HG03521 (cell line): ENCODE measurements around the gene SLC10A3.

Source experiments
- ATAC-seq: cut with Tn5 transposase; IDR thresholded peaks from one replicate; pipeline ENCODE4 v1.9.1; 2021; ENCODE audit warnings: mild to moderate bottlenecking, moderate library complexity; ENCODE audit not compliant: unreplicated experiment

Gene SLC10A3

DNA sequence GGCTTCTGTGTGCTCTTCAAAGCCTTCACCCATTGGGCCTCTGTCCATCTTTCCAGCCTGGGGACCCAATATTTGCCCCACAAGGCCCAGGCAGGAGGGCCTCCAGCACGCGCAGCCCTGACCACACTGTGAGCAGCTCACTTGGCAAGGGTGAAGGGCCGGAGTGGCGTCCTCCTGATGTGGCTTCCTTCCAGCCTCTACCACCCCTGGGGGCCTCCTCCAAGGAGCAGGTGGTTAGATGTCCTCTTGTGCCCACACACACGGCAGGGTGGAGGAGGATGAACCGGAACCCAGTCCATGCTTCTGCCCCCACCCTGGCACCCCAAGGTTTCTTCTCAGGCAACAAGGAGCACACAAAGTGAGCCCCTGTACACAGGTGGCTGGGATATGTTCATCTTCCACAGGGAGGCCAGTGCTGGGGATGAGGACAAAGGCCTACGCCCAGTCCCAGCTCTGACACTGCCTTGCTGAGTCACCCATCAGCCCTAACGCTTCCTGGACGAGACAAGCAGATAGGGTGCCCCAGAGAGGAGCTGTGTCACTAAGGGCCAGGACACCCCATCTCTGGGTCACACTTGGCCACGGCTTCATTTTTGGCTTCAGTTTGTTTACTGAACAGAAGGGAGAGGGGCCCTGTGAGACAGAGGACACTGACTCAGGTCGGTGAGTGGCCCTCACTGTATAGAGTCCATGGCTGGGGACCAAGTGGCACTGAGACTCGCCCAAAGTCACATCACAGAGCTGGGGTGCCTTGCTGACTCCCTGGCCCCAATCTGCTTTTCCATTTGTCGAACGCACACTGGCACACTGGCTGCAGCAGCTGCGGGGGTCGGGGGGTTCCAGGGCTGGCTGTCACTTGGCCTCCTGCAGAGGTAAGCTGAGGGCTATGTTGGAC lies 5.9 kb downstream of the SLC10A3 start:
- no peak for ATAC-seq

DNA sequence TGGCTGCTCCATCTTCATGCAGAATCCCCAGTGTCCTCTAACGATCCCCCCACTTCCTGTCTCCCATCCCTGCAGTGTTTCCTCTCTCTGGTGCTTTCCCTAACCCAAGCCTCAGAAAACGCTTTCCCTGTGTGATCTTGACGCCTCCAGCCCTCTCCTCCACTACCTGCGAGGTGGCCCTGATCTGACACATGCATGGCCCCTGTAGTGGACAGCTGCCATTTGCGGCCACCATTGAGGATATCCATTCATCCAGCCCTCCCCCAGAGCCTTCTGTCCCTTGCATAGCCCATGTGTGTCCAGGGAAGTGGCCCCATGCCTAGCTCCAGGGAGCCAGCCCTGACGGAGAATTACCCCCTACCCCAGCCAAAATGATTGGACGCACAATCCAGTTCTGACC lies 7.1 kb downstream of the SLC10A3 start:
- ATAC-seq: no peak

DNA sequence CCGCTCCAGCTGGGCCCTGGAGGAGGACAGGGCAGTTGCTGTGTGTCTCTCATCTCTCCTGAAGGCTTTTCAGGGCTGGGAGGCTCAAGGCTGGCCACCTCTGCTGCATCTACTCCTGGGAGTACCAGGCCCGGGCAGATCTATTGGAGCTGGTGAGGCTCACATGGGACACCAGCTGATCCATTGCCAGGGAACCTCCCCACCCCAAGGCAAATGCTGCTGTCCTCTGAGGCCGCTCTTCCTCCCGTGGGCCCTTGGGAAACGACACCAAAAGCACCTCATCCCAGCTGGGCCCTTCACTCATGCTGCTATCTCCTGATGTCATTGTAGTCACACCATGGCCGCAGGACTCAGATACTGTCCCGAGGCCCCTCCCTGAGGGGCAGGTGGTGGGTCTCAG lies 7.6 kb downstream of the SLC10A3 start:
- no peak for ATAC-seq

DNA sequence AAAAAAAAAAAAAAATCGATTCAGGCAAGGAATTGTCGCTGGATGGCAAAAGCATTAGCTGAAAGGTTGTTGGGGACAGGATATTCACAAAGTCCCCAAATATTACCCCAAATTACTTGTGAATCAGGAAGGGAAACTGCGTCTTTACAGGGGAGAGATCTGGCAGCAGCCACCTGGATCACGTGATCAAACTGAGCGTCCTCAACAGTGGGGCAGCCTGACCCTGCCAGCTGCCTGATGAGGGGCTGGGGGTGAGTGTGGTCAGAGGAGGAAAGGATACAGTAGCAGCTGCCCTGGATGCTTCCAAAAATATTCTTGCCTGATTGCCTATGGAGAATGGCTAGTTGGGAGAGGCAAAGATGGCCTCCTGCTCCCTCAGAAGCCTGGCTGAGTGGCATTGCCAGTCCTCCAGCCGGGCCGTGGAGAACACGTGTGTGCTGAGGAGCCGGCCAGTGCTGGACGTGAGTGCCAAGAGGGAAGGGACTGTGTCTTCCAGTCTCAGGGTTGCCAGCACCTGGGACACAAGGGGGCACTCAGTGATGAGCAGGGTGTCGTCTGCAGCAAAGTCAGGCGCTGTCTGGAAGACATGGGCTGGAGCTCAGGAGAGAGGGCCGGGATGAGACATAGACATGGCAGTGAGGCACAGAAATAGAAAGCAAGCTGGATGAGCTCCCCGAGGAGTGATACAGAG lies 8.4 kb downstream of the SLC10A3 start:
- ATAC-seq: no peak

DNA sequence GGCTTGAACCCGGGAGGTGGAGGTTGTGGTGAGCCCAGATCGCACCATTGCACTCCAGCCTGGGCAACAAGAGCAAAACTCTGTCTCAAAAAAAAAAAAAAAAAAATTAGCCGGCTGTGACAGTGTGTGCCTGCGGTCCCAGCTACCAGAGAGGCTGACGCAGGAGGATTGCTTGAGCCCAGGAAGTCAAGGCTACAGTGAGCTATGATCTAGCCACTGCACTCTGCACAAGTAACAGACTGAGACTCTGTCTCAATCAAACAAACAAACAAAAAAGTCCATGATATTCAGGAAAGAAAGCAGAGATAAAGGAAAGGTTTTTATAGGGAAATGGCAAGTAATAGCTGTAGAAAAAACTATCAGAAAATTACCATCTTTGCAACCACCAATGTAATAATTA lies 9.2 kb downstream of the SLC10A3 start:
- no peak for ATAC-seq

DNA sequence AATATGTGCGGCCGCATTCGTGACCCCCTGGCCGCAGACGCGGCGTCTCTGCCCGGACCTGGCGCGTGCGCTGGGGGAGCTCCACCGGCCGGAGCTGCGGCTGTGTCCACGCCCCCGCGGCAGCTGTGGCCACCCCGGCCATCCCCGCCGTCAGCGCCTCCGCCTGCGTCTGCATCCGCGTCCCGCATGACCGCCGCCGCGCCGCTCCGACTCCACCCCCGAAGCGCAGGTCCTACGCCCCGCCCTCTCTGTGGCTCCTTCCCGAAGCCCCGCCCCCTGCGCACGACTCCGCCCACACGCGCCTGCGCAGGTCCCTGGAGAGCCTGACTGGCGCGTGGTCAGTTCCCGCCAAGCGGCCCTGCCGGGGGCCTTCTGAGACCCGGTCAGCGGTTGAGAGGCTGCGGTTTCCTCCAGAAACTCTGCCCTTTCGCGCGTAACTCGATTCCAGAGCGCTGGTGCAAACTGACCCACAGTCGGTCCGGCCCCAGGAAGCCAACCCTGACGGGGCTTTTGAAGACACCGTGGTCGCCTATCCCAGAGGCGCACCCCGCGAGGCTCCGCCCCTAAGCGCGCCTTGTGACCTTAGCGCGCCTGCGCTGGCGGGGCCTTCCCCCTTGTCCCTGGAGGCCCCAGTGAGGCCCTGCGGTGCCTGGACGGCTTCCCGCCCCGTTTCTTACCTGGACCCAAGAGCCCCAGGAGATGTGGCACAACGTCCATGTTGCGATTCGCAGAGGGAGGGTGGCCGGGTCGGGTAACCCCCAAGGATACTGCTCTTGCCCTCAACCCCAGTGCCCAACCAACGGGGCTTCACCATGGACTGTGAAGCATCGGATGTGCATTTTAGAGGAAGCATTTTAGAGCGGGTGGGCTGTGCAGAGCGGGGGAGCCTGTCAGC lies 11.5 kb downstream of the SLC10A3 start, which contains the start of gene LAGE3:
Gene LAGE3 (minus strand): TSS at position 554 of the 895 bp plus-strand sequence. CDS start 366 bp downstream, at position 188.
- ATAC-seq: peak; percentile 81

DNA sequence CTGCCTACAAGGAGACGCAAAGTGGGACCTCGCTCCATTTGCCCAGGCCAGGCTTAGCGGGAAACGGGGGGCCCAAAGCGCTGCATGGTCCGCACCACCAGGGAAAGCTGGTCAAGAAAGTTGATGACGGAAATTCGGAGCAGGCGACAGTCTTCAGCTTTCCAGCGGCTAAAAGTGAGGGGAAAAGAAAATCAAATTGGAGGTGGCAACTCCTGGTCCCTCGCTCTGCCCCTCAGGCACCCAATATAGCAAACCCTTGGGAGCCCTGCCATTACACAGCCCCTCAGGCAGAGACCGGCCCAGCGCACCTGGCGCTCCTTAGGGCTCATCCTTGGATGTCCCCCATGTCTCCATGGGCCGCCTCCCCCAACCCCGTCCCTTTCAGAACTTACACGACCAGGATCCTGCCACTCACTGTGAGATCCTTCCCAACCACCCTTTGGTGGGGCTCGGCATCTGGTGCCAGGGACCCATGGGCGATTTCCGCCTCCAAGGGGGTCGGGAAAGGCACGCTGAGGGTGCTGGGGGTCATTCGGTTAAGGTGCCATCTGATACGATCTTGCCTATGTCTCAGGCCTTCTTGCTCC lies 12.4 kb downstream of the SLC10A3 start:
- ATAC-seq: no peak

DNA sequence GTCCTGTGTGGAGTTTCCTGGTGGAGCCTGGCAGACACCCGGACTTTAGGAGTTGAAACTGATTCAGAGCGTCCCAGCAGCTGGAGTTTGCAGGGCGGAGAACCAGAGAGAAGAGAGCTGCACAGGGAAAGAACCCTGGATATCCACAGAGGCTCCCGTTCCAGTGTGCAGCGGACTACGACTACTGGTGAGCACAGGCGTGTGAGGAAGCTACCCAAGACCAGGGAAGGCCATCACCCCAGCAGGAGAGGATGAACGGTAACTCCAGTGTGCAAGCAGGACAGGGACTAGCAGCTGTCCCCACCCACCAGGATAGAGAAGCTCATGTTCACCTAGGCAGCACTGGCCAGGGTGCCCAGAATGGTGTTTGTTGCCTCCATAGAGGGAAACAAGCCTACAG lies 13.6 kb downstream of the SLC10A3 start:
- no peak for ATAC-seq

DNA sequence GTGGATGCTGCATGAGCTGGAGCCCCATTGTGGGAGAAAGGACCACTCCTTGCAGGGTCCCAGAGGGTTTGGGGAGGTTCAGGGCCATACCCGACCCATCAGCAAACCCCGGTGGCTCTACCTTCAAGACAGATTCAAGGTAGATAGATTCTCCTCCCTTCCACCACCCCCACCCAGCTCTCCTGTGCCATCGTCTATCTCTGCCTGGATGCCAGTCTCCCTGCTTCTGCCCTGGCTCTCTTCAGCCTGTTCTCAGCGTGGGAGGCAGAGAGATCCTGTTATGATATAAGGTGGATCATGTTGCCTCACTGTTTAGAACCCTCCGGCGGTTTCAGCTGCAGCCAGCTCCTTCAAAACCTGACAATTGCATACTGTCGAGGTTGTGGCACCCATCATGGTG lies 16.7 kb downstream of the SLC10A3 start:
- ATAC-seq: no peak

DNA sequence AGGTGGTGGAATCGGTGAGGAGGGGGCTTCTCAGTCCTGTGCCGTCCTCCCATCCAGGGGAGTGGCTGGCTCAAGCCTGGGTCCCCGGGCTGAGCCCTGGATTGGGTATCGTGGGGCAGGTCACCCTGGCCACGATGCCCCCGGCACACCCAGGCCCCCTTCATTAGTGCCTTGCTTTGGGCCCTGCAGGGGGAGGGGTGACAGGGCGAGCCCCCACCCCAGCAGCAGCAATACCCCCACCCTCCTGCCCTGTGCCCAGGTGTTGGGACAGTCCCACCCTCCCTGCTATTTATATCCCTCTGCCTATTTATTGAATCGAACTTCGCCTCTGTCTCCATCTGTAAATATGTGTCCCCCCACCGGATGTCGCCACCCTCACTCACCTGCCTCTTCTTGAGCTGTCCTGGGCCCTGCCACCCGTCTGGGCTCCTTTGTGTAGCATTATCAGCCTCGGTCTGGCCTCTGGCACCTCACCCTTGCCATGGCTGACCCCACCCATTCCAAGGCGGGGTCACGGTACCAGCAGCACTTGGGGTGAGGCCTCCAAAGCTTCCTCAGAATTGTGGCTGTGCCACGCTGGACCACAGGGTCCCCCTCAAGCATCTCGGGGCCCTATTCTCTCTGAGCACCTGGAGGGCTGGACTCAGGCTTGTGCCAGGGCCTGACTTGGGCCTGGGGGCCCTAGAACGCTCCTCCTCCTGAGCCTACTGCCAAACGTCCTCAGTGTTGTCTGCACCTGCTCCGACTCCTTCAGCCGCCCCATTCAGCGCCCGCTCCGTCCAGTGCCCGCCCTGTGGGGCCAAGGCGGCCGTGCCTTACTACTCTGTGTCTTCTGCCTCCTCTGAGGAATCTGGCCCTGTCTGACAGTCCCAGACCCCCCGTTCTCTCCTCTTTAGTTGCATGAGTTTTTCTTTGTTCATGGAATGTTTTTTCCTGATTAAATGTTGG lies 17.5 kb downstream of the SLC10A3 start:
- ATAC-seq: no peak

DNA sequence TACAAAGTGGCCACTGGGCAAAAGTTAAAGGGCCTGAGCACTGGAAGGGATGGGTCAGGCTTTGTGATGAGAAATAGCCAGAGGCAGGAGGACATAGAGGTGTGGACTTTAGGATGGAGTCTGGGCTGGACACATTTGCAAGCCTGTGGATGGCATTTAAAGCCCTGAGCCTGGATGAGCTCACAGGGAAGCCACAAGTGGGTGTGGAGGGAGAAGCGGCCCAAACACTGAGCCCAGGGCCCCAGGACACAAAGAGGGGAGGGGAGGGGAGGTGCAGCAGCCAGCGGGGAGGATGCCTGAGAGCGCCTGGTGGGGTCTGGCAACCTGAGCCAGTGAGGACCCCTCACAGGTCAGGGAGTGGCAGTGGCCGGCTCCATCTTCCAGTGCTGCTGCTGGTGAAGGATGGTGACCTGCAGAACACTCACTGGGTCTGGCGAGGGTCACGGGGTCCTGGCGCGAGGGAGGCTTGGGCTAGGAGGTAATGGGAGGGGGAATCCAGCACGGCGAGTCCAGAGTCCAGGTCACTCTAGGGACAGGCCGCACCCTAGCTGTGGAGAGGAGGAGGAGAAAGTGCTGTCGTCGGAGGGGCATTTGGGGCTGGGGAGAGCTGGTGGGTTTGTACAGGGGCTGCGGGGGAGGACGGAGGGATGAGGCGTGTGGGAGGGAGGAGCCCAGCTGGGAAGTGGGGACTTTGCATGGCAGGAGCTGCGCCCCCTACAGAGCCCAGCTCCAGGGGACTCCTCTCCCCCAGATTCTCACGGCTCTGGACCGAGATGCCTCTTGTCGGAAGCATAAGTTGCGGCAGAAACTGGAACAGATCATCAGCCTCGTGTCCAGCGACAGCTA lies 18.4 kb downstream of the SLC10A3 start:
- no peak for ATAC-seq

DNA sequence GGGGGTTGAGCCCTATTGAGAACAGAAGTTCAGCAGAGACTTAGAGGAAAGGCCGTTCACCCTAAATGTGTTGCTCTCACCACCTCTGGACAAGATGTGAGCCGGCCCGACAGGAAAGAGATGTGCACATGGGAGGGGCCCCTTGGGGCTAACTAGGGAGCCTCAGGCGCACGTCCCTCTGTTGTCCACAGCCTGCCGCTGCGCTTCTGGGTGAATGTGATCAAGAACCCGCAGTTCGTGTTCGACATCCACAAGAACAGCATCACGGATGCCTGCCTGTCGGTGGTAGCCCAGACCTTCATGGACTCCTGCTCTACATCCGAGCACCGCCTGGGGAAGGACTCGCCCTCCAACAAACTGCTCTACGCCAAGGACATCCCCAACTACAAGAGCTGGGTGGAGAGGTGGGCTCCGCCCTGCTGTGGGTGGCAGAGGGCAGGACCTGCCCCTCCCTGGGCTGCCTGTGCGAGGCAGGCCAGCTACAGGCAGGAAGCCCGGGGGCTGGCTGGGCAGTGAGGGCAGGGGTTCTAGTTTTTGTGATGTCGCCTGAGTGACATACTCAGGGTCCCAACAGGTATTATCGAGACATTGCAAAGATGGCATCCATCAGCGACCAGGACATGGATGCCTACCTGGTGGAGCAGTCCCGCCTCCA lies 19.4 kb downstream of the SLC10A3 start:
- ATAC-seq: no peak

DNA sequence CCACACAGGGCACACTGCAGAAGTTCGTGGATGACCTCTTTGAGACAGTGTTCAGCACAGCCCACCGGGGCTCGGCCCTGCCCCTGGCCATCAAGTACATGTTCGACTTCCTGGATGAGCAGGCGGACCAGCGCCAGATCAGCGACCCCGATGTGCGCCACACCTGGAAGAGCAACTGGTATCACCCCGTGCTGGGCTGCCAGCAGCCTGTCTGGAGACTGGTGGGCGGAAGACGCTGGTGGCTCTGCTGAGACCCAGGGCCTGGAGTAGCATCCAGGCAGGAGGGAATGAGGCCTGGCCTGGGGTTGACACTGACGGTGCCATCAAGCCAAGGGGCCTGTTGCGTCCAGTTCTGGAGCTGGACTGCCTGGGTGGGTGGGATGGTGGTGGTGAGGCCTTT lies 20.0 kb downstream of the SLC10A3 start:
- ATAC-seq: no peak

DNA sequence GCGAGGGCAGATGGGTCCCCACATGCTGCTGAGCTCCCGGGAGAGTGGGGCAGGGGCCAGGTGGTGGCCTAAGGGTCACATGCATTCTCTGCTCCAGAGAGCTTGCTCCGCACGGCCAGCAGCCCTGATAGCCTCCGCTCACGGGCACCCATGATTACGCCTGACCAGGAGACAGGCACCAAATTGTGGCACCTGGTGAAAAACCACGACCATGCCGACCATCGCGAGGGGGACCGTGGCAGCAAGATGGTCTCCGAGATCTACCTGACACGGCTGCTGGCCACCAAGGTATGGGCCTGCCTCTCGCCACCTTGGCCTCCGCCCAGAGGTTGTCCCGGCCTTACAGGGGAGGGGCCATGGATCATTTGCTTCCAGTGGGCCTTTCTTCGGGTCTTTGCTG lies 20.5 kb downstream of the SLC10A3 start:
- ATAC-seq: no peak

DNA sequence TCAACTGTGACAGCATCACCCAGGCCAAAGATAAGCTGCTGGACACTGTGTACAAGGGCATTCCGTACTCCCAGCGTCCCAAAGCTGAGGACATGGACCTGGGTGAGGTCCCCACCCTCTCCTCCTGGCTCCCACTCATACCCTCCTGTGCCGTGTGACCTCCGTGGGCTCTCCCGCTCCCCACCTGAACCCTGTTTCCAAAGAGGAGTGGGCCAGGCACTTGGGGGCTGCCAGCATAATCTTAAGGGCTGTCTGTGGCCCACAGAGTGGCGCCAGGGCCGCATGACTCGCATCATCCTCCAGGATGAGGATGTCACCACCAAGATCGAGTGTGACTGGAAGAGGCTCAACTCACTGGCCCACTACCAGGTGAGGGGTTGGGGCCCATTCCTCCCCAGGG lies 21.3 kb downstream of the SLC10A3 start:
- ATAC-seq: no peak

DNA sequence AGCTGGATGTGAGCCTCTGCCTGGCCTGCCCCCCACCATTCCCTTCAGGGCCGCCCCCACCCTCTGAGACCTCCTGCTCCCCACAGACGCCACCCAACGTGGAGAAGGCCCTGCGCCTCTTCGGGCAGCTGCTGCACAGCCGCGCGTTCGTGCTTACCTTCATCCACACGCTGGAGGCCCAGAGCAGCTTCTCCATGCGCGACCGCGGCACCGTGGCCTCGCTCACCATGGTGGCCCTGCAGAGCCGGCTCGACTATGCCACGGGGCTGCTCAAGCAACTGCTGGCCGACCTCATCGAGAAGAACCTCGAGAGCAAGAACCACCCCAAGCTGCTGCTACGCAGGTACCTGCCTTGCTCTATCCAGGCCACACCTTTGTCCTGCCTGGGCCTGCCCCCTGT lies 22.2 kb downstream of the SLC10A3 start:
- ATAC-seq: no peak

DNA sequence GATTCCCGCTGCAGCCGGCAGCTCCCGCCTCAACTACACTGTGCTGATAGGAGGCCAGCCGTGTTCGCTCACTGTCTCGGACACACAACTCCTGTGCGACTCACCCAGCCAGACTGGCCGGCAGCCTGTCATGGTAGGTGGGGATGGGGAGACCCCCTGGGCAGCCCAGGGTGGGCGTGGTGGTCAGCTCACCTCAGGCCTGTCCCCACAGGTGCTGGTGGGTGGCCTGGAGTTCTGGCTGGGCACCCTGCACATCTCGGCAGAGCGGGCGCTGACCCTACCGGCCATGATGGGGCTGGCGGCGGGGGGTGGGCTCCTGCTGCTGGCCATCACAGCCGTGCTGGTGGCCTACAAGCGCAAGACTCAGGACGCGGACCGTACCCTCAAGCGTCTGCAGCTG lies 22.9 kb downstream of the SLC10A3 start:
- ATAC-seq: no peak

DNA sequence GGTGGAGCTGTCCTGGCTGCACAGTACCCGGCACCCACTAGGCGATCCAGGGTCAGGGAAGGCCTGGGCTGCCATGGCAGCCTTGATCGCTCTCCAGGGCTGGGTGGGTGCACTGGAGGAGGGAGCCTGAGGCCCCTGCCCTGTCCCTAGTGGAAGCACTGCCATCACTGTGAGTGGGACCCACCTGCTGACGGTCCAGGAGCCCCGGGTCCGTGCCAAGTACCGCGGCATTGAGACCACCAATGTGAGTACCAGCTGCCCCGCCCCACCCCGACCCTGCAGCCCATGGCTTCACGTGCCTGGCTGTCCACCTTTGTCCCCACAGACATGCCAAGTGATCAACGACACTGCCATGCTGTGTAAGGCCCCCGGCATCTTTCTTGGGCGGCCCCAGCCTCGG lies 23.5 kb downstream of the SLC10A3 start:
- no peak for ATAC-seq
